ENCODE measurements around the gene KIAA1549. TPM values are rescaled to one million over a fixed set of nuclear protein-coding genes. Genes with fewer than 3 reads are reported as not detected.
A peak's percentile ranks its signal among the peaks of the same experiment; 100 is the strongest.

The KIAA1549 gene
- total and polyA plus RNA-seq, 10 of the 15 experiments (the other 5 are each of a cell fraction or from before 2014, with no cell fraction given) = 0.02 to 0.82 (median 0.22) TPM

DNA sequence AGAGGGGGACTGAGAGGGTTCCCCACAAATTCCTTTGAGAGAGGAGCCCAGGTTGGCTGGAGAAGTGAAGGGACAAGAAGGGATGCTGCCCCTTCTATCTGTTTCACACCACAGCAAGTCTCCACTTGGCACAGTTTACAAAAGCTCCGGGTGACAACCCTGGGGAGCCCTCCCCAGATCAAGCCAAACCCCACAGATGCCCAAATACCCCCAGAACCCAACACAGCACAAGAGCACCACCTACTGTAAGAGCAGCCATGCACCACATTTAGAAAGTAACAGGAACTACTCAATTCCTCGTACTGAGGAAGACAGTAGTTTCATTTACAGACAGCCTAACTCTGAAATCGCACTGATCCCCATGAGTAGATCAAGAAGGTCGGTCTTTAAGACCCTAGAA lies 115.3 kb downstream of the KIAA1549 start:
- Histone ChIP-seq H3K9ac (ENCODE audit: control insufficient read depth, insufficient read depth, low read length) (no peak overlapping the region), H3K36me3 (ENCODE audit: control insufficient read depth in 2 of 2, insufficient read depth in 2 of 2, low read length in 1 of 2) (no peaks in the 10 kb centered on the region), H3K27me3 (replicated peaks in 1 of 2; ENCODE audit: control insufficient read depth in 2 of 2, insufficient read depth in 2 of 2, low read length in 1 of 2) (no peaks in the 10 kb centered on the region), H3K9me3 (replicated peaks; ENCODE audit: control insufficient read depth, insufficient read depth, low read length) (no peaks in the 10 kb centered on the region), H3K27ac (ENCODE audit: control insufficient read depth, insufficient read depth) (no peak overlapping the region), H3K4me3 (no peak overlapping the region), H3K4me2 (ENCODE audit: control insufficient read depth, insufficient read depth) (no peak overlapping the region), H4K20me1 (ENCODE audit: control insufficient read depth, insufficient read depth) (no peaks in the 10 kb centered on the region), H3K79me2 (ENCODE audit: control insufficient read depth, insufficient read depth, low read length) (no peaks in the 10 kb centered on the region), H3K4me1 (ENCODE audit: control insufficient read depth, insufficient read depth, low read length) (no peaks in the 10 kb centered on the region), H2AFZ (ENCODE audit: control insufficient read depth, low read depth, low read length) (peak overlapping the region; percentile 48)
- POLR2A ChIA-PET = no interaction called here
- CTCF ChIA-PET = interaction anchor here (1.1 kb wide), 1 partner anchor 704 kb away, joined by 3 read pairs; no protein-coding TSS in a partner anchor
- in situ Hi-C loops (cut with MboI) (no loop called here), intact Hi-C loops (cut with micrococcal nuclease; ENCODE audit: unreplicated experiment) (loop anchor here (1.0 to 5.0 kb wide), 3 partner anchors 114 to 705 kb away; no protein-coding TSS in a partner anchor)
- DNase-seq (ENCODE audit: low read depth, low spot score) (peak; percentile 4), FAIRE-seq (no peak), ATAC-seq (peak; percentile 84)
- RAD21 ChIA-PET (ENCODE audit: unreplicated experiment) = no interaction called here
- 14% methylated on average over 4 of the region's 4 CpGs for WGBS (ENCODE audit: insufficient coverage, insufficient replicate concordance, low lambda C conversion rate, missing lambda C conversion rate)
- SMC1A ChIA-PET (ENCODE audit: uncharacterized antibody, unreplicated experiment) = no interaction called here
- BruUV-seq (replicated peaks) = no TSS peak
- peak; percentile 75 for TF ChIP-seq RAD21 (IDR thresholded peaks at IDR 0.05; ENCODE audit: insufficient read depth, low read depth, low read length)
- no peak for TF ChIP-seq CEBPB (IDR thresholded peaks at IDR 0.05; ENCODE audit: borderline replicate concordance in 1 of 2, low read depth in 2 of 2, low read length in 2 of 2)
- TF ChIP-seq, protein P1, sequence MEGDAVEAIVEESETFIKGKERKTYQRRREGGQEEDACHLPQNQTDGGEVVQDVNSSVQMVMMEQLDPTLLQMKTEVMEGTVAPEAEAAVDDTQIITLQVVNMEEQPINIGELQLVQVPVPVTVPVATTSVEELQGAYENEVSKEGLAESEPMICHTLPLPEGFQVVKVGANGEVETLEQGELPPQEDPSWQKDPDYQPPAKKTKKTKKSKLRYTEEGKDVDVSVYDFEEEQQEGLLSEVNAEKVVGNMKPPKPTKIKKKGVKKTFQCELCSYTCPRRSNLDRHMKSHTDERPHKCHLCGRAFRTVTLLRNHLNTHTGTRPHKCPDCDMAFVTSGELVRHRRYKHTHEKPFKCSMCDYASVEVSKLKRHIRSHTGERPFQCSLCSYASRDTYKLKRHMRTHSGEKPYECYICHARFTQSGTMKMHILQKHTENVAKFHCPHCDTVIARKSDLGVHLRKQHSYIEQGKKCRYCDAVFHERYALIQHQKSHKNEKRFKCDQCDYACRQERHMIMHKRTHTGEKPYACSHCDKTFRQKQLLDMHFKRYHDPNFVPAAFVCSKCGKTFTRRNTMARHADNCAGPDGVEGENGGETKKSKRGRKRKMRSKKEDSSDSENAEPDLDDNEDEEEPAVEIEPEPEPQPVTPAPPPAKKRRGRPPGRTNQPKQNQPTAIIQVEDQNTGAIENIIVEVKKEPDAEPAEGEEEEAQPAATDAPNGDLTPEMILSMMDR (IDR thresholded peaks at IDR 0.05 in 2 of 3, conservative IDR thresholded peaks at IDR 0.05 in 1 of 3; ENCODE audit: control insufficient read depth in 2 of 3, extremely low read depth in 1 of 3, insufficient read depth in 1 of 3, low read depth in 3 of 3, low read length in 3 of 3) = peak; percentile 44 to 62 (median 48); a peak in 5 of 6 replicates
- peak; percentile 25; the same call in 1 of the 2 replicates for TF ChIP-seq SMC3 (IDR thresholded peaks at IDR 0.05; ENCODE audit: borderline replicate concordance, low read length)
- TF ChIP-seq RAD51 (IDR thresholded peaks at IDR 0.05) = no peak
